GF-D8 (cell line): ENCODE results near the gene SPAG9.
"Not testable (repeated sequence)": the region's sequence is repeated elsewhere in the genome, so short reads cannot be mapped to it uniquely, and the experiment has no call there.

Source experiments
- DNase-seq: peaks from one replicate; lab custom pipeline; 2025; lab: John Stamatoyannopoulos, UW

SPAG9 gene

DNA sequence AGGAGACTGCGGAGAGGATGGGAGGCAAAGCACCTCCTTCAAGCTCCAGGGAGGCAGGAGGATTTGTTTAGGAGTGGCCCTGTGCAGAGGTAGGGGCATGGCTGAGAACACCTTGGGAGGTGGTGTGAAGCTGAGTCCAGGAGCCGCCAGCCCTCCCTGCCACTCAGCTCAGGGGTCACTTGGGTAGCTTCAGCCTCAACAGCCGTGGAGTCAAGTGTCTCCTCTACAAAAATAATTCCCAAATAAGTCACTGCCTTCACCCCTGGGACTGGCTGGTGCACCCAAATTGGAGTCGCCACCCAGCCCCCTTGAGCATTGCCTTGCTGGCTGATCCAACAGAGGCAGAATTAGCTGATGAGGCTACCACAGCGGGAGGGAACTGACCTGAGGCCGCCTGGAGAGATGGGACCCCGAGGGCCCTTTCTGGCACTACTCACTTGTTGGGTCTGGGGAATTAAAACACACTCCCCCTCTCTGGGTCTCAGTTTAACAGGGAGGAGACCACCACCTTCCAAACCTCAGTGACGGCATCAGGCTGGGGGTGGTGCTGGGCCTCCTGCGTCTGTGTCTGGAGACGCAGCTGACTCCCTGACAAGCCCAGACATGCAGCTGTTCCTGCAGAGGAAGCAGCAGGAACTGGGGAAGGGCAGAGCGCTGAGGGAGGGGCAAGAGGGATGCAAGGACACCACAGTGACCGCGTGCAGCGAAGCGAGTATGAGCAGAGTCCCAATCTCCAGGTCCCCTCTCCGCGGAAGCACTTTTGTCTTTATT lies 166.7 kb downstream of the SPAG9 start:
- no peak for DNase-seq

DNA sequence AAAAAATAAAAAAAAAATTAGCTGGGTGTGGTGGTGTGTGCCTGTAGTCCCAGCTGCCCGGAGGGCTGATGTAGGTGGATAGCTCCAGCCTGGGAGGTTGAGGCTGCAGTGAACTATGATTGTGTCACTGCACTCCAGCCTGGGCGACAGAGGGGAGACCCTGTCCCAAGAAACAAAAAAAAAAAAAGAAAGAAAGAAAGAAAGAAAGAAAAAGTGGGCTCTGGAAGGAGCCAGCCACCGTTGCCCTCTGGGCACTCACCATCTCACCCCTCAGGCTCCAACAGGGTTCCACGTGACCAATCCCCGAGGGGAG lies 167.2 kb downstream of the SPAG9 start:
- no peak for DNase-seq

DNA sequence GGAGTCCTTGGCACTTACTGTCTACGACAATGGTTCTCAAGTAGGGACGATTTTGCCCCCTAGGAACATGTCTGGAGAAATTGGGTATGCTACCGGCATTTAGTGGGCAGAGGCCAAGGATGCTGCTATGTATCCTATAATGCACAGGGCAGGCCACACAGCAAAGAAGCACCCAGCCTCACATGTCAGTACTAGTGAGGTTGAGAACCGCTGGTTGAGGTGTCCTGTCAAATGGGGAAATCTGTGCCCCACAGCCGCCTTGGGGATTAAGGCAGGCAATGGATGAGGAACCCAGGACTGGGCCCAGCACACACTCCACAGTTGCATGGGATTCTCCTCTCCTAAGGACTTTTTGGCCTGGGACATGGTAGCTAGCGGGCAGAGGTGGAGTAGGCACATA lies 167.8 kb downstream of the SPAG9 start:
- DNase-seq, result no peak

DNA sequence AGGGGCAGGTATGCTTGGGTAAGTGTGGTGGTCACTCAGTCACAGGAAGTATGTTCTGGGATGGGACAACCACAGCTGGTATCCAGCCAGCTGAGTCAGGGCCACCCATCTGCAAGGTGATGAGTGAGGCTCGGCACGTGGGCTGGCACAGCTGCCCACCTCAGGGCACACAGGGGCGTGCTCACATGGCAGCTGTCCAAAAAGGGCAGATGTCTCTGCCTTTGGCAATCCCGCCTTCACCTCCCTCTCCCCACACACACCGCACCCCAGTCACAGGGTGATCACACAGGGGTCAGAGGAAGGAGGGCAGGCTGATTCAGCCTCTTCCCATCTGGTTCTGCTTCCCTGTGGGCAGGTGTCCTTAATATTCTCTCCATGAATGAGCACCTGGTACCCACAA lies 168.7 kb downstream of the SPAG9 start:
- DNase-seq, result peak; percentile 24

DNA sequence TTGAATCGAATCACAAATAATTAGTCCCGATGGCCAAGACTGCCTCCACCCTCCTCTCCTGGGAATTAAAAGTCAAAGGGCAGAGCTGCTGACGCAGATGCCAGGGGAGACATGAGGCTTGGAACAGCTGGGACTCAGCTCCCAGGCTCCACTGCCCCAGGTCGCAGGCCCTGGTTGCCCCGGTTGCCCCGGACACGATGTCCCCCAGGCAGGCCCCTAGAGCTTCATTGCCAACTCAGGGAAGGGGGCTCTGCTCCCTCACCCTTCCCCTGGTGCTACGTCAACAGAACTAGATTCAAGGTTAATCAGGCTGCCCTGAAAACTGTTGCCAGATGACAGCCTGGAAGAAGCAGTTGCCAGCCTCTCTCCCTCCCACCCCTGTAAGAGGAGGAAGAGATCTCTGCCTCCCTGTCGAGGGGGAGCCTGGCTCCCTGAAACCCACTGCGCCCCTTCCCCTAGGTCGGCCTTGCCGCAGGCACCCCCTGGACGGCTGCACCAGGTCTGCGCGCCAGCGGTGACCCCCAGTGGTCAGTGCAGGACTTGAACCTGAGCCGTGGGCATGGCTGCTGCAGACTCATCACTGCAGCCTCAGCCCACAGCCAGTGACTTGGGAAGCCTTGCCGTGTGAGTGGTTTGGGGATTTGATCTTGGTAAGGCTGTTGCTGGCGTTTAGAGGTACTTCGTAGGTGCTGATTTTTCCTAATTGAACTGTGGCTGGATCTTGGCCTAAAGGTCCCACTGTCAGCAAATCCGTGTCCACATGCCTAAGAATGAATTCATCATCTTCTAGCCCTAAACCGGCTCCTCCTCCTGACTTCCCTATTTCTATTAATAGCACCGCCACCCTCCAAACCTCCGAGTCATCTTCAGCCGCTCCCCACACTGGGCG lies 170.4 kb downstream of the SPAG9 start:
- peak; percentile 52 for DNase-seq

DNA sequence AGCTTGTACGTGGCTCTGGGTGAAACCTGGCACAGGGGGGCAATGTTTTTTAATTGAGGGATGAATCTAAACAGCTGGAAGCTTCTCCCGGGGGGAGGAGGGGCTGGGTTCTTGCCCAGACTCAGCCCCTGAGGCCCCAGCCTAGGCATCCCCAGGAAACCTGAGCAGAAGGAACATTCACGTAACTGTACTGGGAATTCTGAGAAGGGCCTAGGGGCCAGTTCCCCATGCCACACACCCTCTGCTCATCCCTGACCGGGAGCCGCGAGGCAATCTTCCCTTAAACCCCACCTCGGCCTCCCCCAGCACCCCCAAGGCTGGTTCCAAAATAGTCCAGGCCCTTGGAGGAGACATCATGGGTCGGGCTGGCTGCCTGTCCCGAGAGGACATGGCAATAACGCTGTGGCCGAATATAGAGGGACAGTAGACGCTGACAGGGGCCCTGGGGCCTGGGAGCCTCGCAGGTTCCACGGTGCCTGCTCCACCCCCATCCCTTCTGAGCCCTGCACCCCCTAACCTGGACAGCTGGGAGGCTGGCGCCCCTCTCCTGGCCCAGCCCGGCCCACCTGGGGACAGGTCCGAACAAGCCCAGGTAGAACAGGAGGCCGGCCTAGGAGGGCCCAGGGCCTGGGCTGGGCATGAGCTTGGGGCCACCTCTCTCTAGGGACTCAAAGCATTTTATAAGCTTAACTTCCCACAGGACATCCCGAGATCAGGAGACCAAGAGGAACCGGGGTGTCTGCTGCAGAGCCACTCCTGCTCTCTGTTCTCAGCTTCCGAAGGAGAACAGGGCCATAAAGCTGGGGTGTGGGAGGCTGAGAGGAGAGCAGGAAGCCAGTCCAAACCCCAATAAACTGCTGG lies 171.3 kb downstream of the SPAG9 start:
- no peak for DNase-seq

DNA sequence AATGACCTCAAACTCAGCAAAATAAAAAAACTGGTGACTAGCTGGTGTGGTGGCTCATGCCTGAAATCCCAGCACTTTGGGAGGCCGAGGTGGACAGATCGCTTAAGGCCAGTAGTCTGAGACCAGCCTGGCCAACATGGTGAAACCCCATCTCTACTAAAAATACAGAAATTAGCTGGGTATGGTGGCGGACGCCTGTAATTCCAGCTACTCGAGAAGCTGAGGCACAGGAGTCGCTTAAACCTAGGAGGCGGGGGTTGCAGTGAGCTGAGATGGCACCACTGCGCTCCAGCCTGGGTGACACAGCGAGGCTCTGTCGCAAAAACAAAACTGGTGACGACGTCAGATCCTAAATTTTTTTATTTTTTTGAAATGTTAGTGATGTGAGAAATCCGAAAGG lies 172.0 kb downstream of the SPAG9 start:
- no peak for DNase-seq

DNA sequence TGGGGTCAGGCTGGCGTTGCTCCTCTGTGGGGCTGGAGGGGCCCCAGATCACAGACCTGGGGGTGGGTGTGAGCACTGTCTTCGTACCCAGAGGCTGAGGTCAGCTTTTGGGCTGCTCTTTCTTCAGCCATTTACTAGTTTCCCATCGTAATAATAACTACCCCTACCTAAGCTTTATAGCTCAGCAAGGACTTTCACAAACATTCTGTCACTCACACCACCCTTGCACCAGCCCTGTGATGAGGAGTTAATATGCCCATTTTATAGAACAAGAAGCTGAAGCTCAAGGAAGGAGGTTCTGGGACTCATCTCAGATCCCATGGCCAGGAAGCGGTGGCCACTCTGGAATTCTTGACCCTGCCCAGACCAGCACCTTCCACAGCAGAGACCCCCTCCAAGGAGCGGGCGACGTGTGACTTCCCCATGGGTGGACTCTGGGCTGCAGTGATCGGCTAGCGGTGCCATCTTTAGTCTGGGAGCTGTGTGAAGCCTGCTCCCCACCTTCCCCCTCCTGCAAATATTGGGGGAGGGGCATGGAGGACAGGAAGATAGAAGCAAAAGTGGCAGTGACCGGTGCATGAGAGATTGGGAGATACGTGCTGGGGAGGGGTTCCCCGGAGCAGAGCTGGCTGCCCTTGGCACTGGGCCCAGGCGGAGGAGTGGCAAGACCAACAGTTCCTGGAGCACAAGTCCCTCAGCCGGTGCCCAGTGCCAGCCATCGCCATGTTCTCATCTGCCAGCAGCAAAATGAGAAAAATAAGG lies 172.7 kb downstream of the SPAG9 start:
- DNase-seq, result peak; percentile 18

DNA sequence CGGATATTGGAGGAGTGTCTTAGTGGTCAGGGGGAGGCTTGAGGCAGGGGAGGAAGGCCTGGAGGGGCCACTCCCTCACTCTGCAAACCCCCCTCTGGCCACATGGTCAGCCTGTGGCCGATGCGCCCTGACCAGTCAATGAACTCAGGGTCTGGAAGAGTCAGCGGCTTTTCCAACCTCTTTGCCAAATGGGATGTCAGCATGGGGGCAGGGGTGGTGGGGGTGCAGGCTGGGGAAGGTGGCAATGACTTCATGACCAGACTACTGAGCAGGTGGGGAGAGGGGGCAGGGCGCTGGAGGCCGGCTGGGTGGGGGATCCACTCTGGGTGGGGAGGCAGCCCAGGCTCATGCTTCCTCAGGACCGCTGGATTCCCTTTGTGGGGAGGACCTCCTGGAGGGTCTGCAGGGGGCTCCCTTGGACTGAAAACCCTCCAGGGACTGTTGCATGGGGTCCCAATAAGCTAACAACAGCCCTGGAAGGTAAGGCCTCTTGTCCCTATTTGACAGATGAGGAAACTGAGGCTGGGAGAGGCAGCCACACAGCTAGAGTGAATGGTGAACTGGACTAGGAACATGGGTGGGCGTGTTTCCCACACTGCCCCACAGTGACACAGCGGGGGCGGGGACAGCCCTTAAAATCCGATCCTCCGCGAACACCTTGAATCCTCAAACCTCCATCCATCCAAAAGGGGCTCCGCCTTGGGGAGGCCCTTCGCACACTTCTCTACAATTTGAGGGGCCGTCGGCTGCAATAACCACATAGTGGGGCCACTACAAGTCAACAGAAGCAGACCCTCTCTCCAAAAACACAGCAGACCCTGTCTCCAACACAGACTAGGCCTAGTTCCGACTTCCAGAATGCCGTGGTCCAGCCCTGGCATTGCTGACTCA lies 173.5 kb downstream of the SPAG9 start:
- no peak for DNase-seq

DNA sequence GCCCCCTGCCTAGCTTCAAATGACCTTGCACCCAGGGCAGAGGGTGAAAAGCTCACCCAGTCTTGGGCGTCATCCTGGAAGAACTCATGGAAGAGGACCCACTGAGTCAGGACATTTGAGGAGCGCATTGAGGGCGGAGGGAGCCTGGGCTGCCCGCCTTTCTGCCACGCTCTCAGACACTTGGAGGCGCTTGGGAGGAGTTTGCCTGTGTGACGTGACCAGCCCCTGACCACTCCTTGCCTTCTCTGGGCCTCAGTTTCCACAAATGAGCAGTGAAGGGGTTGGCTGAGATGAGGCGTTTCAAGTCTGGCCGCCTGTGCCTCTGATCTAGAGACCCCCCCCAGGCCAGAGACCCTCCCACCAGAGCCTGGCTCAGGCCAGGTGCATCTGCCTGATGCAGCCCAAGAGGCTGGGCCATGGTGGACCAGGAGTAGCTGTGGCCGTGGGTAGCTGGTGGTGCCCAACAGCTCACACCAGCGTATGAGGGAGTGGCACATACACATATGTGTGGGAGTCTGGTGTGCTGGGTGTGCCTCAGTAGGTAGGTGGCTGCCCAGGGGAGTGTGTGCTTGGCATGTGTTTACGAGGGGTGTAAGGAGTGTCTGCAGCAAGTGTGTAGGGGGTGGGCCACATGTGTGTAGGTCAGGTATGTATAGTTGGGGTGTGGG lies 174.3 kb downstream of the SPAG9 start:
- no peak for DNase-seq

DNA sequence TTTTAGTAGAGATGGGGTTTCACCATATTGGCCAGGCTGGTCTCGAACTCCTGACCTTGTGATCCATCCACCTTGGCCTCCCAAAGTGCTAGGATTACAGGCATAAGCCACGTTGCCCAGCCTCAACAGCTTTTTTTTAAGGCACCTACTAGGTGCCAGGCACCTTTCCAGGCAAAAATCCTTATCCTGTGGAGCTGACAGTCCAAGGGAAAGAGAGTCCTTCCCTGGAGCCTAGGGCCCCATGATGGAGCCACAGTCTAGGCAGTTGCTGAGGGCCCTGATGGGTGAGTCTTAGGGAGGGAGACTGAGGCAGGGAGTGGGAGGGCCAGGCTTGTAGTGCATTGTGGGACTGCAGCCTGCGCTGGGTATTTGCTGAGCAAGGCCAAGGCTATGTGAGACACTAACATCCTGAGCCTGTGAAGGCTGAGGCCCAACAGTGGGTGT lies 174.9 kb downstream of the SPAG9 start:
- DNase-seq, result no peak

DNA sequence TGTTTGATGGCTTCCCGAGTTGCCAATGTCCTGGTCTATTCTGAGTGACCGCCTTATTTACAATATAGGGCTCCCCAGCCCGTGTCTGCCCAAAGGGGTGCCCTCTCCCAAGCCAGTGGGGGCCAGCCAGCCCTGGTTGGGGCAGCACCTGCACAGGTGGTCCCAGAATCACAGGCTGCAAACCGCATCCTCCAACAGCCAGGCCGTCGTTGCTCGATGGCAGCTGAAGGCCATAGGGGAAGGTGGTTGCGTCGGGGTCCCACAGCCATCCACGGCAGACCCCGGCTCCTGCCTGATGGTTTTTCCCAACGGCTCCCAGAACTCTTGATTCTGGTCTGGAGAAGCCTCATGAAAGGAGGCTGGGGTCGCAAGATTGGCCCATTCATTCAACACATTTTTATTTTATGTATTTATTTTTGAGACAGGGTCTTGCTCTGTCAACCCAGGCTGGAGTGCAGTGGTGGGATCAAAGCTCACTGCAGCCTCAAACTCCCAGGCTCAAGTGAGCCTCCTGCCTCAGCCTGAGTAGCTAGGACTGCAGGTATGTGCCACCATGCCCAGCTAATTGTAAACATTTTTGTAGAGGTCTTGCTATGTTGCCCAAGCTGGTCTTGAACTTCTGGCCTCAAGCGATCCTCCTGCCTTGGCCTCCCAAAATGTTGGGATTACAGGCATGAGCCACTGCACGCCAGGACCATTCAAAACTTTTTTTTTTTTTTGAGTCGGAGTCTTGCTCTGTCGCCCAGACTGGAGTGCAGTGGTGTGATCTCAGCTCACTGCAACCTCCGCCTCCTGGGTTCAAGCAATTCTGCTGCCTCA lies 175.6 kb downstream of the SPAG9 start:
- DNase-seq, result no peak

DNA sequence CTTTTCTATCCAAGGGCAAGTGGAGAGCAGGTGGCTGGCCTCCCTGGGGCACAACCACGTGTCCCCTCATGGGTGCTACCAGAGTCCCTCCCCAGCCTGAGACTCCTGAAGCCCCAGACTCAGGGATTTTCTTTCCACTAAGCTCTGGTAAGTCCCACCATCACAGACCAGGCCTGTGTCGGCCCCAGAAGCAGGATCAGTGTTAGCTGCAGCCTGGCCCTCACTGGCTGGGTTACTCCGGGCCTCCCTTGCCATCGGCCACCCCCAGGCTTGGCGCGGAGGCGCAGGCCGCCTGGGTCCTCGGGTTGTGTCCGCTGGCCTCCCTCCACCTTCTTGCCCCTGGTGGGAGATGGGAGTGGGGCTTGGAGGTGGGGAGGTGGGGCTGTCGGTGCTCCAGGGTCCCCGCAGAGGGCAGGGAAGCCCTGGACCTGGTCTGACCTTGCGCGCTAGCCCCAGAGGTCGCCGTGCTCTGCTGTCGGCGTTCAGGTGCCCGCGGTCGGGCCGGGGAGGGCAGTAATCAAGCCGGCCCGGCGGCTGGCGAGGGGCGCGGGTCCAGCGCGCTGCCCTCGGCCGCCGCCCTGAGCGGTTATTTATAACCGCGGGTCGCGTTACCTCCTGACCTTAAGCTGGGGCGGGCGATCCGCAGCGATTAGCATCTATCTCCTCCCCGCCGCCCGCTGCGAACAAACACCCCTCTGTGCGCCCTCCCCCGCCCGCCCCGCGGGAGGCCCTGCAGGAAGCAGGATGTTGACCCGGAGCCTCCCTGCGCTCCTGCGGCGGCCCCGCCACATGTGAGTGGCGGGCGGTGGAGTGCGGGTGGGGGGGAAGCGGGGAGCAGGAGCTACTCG lies 176.4 kb downstream of the SPAG9 start:
- peak; percentile 74 for DNase-seq

DNA sequence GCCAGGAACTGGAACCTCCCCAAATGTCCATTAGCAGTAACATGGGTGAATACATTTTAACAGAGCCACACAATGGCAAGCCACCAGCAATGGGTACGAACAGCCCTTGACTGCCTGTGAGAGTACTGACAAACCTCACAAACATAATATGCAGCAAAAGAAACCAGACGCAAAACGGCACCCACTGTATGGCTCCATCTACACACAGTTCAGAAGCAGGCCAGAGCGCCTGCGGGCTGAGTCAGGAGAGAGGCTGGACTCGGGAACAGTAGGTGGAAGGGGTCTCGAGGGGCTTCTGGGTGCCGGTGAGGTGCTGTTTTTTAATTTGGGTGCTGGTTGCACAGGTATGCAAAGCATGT lies 177.1 kb downstream of the SPAG9 start:
- DNase-seq, result no peak

DNA sequence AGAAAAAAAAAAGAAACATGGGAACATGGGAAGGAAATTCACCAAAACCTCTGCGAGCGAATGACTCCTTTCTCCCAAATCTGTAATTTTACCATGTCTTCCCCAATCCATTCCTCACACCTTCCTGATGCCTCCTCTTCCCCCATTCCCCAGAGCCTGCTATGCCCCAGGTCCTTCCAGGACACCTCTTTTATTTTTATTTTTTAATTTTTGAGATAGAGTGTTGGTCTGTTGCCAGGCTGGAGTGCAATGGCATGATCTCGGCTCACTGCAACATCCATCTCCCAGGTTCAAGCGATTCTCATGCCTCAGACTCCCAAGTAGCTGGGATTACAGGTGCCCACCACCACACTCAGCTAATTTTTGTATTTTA lies 179.0 kb downstream of the SPAG9 start:
- not testable (repeated sequence) for DNase-seq

DNA sequence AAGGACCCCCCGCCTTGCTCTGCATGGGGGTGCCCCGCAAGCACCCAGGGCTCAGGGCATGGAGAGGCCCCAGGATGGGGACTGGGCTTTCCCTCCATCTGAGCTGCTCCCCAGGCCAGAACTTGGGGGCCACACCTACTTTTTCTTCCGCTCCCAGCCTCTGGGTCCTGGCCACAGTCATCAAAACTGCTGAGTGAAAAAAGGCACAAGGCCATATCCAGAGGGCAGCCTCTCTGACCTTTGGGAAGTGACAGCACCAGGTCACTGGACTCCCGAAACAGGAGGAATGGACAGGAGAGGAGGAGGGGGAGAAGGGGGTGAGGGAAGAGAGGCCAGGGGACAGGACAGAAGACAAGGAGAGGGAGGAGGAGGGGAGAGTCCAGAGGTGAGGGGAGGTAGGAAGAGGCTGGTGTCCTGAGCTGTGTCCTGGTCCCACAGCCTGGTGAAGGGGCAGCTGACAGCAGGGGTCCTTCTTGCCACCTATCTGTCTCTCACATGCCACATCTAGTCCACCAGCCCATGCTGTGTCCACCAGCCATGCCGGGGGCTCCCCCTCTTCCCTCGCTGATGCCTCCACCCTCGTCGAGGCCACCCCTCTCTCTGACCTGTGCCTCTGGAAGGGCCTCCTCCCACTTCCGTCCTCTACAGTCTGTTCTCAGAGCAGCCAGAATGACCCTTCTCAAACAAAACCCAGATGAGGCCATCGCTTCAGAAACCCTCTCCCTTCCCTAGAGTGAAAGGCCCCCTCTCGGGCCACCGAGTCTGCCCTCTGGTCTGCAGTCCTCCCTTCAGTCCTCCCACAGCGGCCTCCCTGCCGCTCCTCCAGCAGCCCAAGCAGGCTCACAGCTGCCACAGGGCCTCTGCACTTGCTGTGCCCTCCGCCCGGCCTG lies 180.6 kb downstream of the SPAG9 start:
- DNase-seq, result no peak

DNA sequence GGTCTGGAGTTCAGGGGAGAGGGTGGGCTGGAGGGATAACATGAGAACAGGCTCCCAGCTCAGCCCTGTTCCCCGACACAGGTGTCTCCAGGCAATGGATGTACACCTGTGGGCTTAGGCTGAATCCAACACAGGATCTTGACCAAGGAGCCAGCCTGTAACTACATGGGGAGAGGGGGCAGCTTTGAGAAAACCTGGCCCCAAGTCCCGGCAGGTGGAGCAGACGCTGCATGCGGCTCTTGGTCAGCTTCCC lies 181.2 kb downstream of the SPAG9 start:
- no peak for DNase-seq
